Neural cell (in vitro differentiated cells): ENCODE results near the gene AP2A2. TPM values are rescaled to one million over a fixed set of nuclear protein-coding genes. Genes with fewer than 3 reads are reported as not detected.

ENCODE experiments used
- H2AFZ ChIP-seq: fragments of 200-600, 300-800 bp; sonication (generic), shearing (Covaris generic); 2 replicates; pipeline ENCODE4 v1.6.0; 2014; ENCODE audit warnings: low read depth, mild to moderate bottlenecking, antibody characterized with exemption, low read length, moderate library complexity
- H3F3A ChIP-seq: fragments of 200-600 bp; shearing (Covaris generic); 2 replicates; pipeline ENCODE4 v1.6.1; 2016; ENCODE audit warnings: mild to moderate bottlenecking, moderate library complexity, mixed read lengths, antibody characterized with exemption, low read length; ENCODE audit not compliant: insufficient read depth, poor library complexity, severe bottlenecking
- H3K27ac ChIP-seq: fragments of 200-600, 300-800 bp; sonication (generic), shearing (Covaris generic); 2 replicates; pipeline ENCODE4 v1.5.1; 2014; ENCODE audit warnings: mild to moderate bottlenecking, low read length, moderate library complexity
- H3K27me3 ChIP-seq: fragments of 300-800, 200-600 bp; sonication (generic), shearing (Covaris generic); 2 replicates; pipeline ENCODE4 v1.6.0; 2014; ENCODE audit warnings: mild to moderate bottlenecking, low read depth, low read length, moderate library complexity; ENCODE audit not compliant: insufficient read depth
- H3K36me3 ChIP-seq: fragments of 300-800, 200-600 bp; sonication (generic), shearing (Covaris generic); 2 replicates; pipeline ENCODE4 v1.5.1; 2014; ENCODE audit warnings: mild to moderate bottlenecking, antibody characterized with exemption, low read length, moderate library complexity; ENCODE audit not compliant: insufficient read depth
- H3K4me2 ChIP-seq: fragments of 300-800, 200-600 bp; sonication (generic), shearing (Covaris generic); 2 replicates; pipeline ENCODE4 v1.6.0; 2014; ENCODE audit warnings: mild to moderate bottlenecking, low read length
- H3K4me3 ChIP-seq: fragments of 300-800, 200-600 bp; sonication (generic), shearing (Covaris generic); 2 replicates; pipeline ENCODE4 v1.5.1; 2014; ENCODE audit warnings: mild to moderate bottlenecking, low read length, moderate library complexity
- H3K79me2 ChIP-seq: fragments of 200-600 bp; shearing (Covaris generic); replicated peaks from 2 replicates; pipeline ENCODE4 v1.6.0; 2014; ENCODE audit warnings: mild to moderate bottlenecking, low read length, moderate library complexity; ENCODE audit not compliant: insufficient read depth
- H3K9ac ChIP-seq: fragments of 300-800, 200-600 bp; sonication (generic), shearing (Covaris generic); 2 replicates; pipeline ENCODE4 v1.6.1; 2016; ENCODE audit warnings: mild to moderate bottlenecking, low read length, mixed read lengths
- H3K9me2 ChIP-seq: fragments of 200-600 bp; shearing (Covaris generic); 2 replicates; pipeline ENCODE4 v1.6.1; 2016; ENCODE audit warnings: mild to moderate bottlenecking, low read length, mixed read lengths; ENCODE audit not compliant: insufficient read depth
- H3K9me3 ChIP-seq: fragments of 200-600, 300-800 bp; sonication (generic), shearing (Covaris generic); 2 replicates; pipeline ENCODE4 v1.6.1; 2016; ENCODE audit warnings: mild to moderate bottlenecking, mixed run types, low read length, moderate library complexity, mixed read lengths
- H4K20me1 ChIP-seq: fragments of 200-600 bp; shearing (Covaris generic); 2 replicates; pipeline ENCODE4 v1.6.1; 2016; ENCODE audit warnings: mild to moderate bottlenecking, mixed run types; ENCODE audit not compliant: insufficient read depth
- EP300 ChIP-seq: fragments of 450-650 bp; conservative IDR thresholded peaks from 2 replicates; pipeline ENCODE4 v1.6.1; 2014; ENCODE audit warnings: antibody characterized with exemption, mild to moderate bottlenecking, moderate library complexity; ENCODE audit not compliant: poor library complexity, severe bottlenecking
- EZH2 ChIP-seq: fragments of 200-600, 300-800 bp; shearing (Covaris generic), sonication (generic); IDR thresholded peaks from 2 replicates; pipeline ENCODE4 v1.6.1; 2014; ENCODE audit warnings: antibody characterized with exemption, low read length, borderline replicate concordance, mild to moderate bottlenecking; ENCODE audit not compliant: insufficient read depth, poor library complexity, severe bottlenecking
- MXI1 ChIP-seq: fragments of 450-650 bp; conservative IDR thresholded peaks from 2 replicates; pipeline ENCODE4 v1.6.1; 2014; ENCODE audit warnings: antibody characterized with exemption, mild to moderate bottlenecking; ENCODE audit not compliant: poor library complexity, severe bottlenecking
- POLR2AphosphoS5 ChIP-seq: IDR thresholded peaks from 2 replicates; pipeline ENCODE4 v1.6.1; 2012
- RAD21 ChIP-seq: fragments of 450-650 bp; conservative IDR thresholded peaks from 2 replicates; pipeline ENCODE4 v1.6.1; 2014; ENCODE audit warnings: antibody characterized with exemption, mild to moderate bottlenecking, moderate library complexity
- SMC3 ChIP-seq: fragments of 450-650 bp; conservative IDR thresholded peaks from 2 replicates; pipeline ENCODE4 v1.6.1; 2014; ENCODE audit warnings: antibody characterized with exemption, mild to moderate bottlenecking, moderate library complexity; ENCODE audit not compliant: poor library complexity
- TAF1 ChIP-seq: IDR thresholded peaks from 2 replicates; pipeline ENCODE4 v1.6.1; 2012; ENCODE audit warnings: low read depth
- polyA plus RNA-seq: library from polyadenylated mRNA; depleted of rRNA; stranded (reverse); fragments of >200 nt; gene quantifications from 2 replicates; pipeline ENCODE4 v1.2.3, GENCODE V29; 2014
- TF ChIP-seq, protein P1 (sequence below): fragments of 450-650 bp; IDR thresholded peaks from 2 replicates; pipeline ENCODE4 v1.5.1; 2014; ENCODE audit warnings: antibody characterized with exemption, mild to moderate bottlenecking, moderate library complexity; ENCODE audit not compliant: poor library complexity, severe bottlenecking
- TF ChIP-seq, protein P2 (sequence below): IDR thresholded peaks from 2 replicates; pipeline ENCODE4 v1.6.1; 2012; ENCODE audit warnings: borderline replicate concordance

The AP2A2 gene
- polyA plus RNA-seq, 1 donor from 2014 or later, result 46.5 TPM

DNA sequence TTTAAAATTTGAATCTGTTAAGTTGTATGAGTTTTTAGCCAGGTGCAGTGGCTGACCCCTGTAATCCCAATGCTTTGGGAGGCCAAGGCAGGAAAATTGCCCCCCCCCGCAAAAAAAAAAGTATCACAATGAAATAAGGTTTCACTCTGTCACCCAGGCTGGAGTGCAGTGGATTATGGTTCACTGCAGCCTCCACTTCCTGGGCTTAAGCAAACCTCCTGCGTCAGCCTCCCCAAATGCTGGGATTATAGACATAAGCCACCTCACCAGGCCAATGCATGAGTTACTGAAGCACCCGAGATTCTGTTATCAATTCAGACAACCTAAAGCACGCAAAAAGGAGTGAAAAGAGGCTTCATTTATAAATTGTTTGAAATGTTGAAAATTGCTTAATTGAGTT, 12.6 kb upstream of the AP2A2 start:
- no peaks in the 10 kb centered on the region for H3K27me3 ChIP-seq
- H3K36me3 ChIP-seq, result no peaks in the 10 kb centered on the region
- TF ChIP-seq TAF1 (no peak), EP300 (no peak), EZH2 (no peak), RAD21 (no peak), MXI1 (no peak), POLR2AphosphoS5 (no peak), SMC3 (no peak)
- TF ChIP-seq, protein P1, sequence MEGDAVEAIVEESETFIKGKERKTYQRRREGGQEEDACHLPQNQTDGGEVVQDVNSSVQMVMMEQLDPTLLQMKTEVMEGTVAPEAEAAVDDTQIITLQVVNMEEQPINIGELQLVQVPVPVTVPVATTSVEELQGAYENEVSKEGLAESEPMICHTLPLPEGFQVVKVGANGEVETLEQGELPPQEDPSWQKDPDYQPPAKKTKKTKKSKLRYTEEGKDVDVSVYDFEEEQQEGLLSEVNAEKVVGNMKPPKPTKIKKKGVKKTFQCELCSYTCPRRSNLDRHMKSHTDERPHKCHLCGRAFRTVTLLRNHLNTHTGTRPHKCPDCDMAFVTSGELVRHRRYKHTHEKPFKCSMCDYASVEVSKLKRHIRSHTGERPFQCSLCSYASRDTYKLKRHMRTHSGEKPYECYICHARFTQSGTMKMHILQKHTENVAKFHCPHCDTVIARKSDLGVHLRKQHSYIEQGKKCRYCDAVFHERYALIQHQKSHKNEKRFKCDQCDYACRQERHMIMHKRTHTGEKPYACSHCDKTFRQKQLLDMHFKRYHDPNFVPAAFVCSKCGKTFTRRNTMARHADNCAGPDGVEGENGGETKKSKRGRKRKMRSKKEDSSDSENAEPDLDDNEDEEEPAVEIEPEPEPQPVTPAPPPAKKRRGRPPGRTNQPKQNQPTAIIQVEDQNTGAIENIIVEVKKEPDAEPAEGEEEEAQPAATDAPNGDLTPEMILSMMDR, result no peak
- TF ChIP-seq, protein P2, sequence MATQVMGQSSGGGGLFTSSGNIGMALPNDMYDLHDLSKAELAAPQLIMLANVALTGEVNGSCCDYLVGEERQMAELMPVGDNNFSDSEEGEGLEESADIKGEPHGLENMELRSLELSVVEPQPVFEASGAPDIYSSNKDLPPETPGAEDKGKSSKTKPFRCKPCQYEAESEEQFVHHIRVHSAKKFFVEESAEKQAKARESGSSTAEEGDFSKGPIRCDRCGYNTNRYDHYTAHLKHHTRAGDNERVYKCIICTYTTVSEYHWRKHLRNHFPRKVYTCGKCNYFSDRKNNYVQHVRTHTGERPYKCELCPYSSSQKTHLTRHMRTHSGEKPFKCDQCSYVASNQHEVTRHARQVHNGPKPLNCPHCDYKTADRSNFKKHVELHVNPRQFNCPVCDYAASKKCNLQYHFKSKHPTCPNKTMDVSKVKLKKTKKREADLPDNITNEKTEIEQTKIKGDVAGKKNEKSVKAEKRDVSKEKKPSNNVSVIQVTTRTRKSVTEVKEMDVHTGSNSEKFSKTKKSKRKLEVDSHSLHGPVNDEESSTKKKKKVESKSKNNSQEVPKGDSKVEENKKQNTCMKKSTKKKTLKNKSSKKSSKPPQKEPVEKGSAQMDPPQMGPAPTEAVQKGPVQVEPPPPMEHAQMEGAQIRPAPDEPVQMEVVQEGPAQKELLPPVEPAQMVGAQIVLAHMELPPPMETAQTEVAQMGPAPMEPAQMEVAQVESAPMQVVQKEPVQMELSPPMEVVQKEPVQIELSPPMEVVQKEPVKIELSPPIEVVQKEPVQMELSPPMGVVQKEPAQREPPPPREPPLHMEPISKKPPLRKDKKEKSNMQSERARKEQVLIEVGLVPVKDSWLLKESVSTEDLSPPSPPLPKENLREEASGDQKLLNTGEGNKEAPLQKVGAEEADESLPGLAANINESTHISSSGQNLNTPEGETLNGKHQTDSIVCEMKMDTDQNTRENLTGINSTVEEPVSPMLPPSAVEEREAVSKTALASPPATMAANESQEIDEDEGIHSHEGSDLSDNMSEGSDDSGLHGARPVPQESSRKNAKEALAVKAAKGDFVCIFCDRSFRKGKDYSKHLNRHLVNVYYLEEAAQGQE, result no peak

DNA sequence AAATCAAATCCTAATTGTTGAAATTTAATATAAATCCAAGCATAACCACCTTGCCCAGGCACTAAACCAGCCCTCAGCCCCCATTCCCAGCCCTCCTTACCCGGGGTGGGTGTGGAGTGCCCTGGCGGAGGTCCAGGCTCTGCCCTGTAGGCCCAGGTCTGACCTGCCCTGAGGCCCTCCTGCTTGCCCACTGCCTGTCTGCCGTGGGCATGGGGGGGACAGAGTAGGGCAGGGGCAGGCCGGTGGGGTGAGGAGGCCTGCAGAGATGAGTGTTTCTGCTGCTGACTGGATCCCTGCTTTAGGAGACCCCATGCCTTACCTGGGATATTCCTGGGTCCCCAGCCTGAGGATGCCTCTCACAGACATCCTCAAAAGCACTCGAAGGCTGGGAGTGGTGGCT, 11.5 kb upstream of the AP2A2 start:
- no peak overlapping the region for H3K4me3 ChIP-seq

More for the DNA sequence above, 12.6 kb upstream of the AP2A2 start:
- Histone ChIP-seq H3K27ac (no peak overlapping the region), H3F3A (no peaks in the 10 kb centered on the region), H2AFZ (no peak overlapping the region), H3K4me3 (no peak overlapping the region), H3K4me2 (no peak overlapping the region), H4K20me1 (no peaks in the 10 kb centered on the region), H3K9ac (no peak overlapping the region), H3K9me3 (no peaks in the 10 kb centered on the region), H3K79me2 (peaks cover 11% of the 10 kb centered on the region), H3K9me2 (no peaks in the 10 kb centered on the region)

More for the DNA sequence above, 11.5 kb upstream of the AP2A2 start:
- TF ChIP-seq TAF1 (no peak), MXI1 (no peak), EZH2 (no peak), EP300 (no peak), POLR2AphosphoS5 (no peak), RAD21 (no peak), SMC3 (no peak)
- TF ChIP-seq, protein P2, result no peak
- TF ChIP-seq, protein P1, result no peak
- Histone ChIP-seq H2AFZ (no peak overlapping the region), H3K9me3 (no peaks in the 10 kb centered on the region), H4K20me1 (no peaks in the 10 kb centered on the region), H3K4me2 (no peak overlapping the region), H3F3A (no peaks in the 10 kb centered on the region), H3K36me3 (no peaks in the 10 kb centered on the region), H3K79me2 (peaks cover 10% of the 10 kb centered on the region), H3K27me3 (no peaks in the 10 kb centered on the region), H3K9ac (no peak overlapping the region), H3K27ac (no peak overlapping the region), H3K9me2 (no peaks in the 10 kb centered on the region)
